ENCODE data around the gene TRAIP.

GRCh38 chr3:49878686-49879085 lies 22.3 kb upstream of the TRAIP start:
- no peak for TF ChIP-seq POLR2A (IDR thresholded peaks at IDR 0.05; ENCODE audit: low read depth, low read length)
- TF ChIP-seq POLR2AphosphoS5 (IDR thresholded peaks at IDR 0.05; ENCODE audit: low read depth, low read length): no peak
- TF ChIP-seq TAF1 (IDR thresholded peaks at IDR 0.05; ENCODE audit: low read depth, low read length): no peak
- no peak for TF ChIP-seq POU2F2 (IDR thresholded peaks at IDR 0.05; ENCODE audit: low read depth, low read length)

Measured in GM12891 (cell line).